T-helper 22 cell (primary cell): ENCODE results near the gene SLC12A7.
"Not testable (repeated sequence)": the region's sequence is repeated elsewhere in the genome, so short reads cannot be mapped to it uniquely, and the experiment has no call there.

Experiments
- DNase-seq: peaks from one replicate; pipeline ENCODE4 v3.0.0-alpha.2; 2020; ENCODE audit warnings: low read depth

The SLC12A7 gene

GRCh38 chr5:1095990-1096363 lies 15.9 kb downstream of the SLC12A7 start:
- no peak for DNase-seq

- DNase-seq: no peak
Observed at GRCh38 chr5:1095302-1095989, 16.4 kb downstream of the SLC12A7 start.

GRCh38 chr5:1094670-1095190 lies 17.1 kb downstream of the SLC12A7 start:
- DNase-seq: no peak

- no peak for DNase-seq
Observed at GRCh38 chr5:1093361-1093760, 18.5 kb downstream of the SLC12A7 start.

GRCh38 chr5:1092122-1092521 lies 19.7 kb downstream of the SLC12A7 start:
- no peak for DNase-seq

GRCh38 chr5:1091632-1092031 lies 20.2 kb downstream of the SLC12A7 start:
- DNase-seq: no peak

- no peak for DNase-seq
Observed at GRCh38 chr5:1090538-1090937, 21.3 kb downstream of the SLC12A7 start.

GRCh38 chr5:1089621-1090040 lies 22.2 kb downstream of the SLC12A7 start:
- DNase-seq: no peak

- no peak for DNase-seq
Observed at GRCh38 chr5:1089146-1089545, 22.7 kb downstream of the SLC12A7 start.

- no peak for DNase-seq
Observed at GRCh38 chr5:1088726-1089125, 23.1 kb downstream of the SLC12A7 start.

- no peak for DNase-seq
Observed at GRCh38 chr5:1088031-1088430, 23.8 kb downstream of the SLC12A7 start.

- DNase-seq: no peak
Observed at GRCh38 chr5:1087428-1087827, 24.4 kb downstream of the SLC12A7 start.

GRCh38 chr5:1086871-1087270 lies 25.0 kb downstream of the SLC12A7 start:
- no peak for DNase-seq

- no peak for DNase-seq
Observed at GRCh38 chr5:1086137-1086536, 25.7 kb downstream of the SLC12A7 start.

GRCh38 chr5:1085391-1085790 lies 26.5 kb downstream of the SLC12A7 start:
- no peak for DNase-seq

- no peak for DNase-seq
Observed at GRCh38 chr5:1083823-1084605, 27.8 kb downstream of the SLC12A7 start.

GRCh38 chr5:1083026-1083425 lies 28.8 kb downstream of the SLC12A7 start:
- not testable (repeated sequence) for DNase-seq

- DNase-seq: no peak
Observed at GRCh38 chr5:1081519-1081918, 30.3 kb downstream of the SLC12A7 start.

- DNase-seq: no peak
Observed at GRCh38 chr5:1080432-1080831, 31.4 kb downstream of the SLC12A7 start.

GRCh38 chr5:1079961-1080360 lies 31.9 kb downstream of the SLC12A7 start:
- no peak for DNase-seq

GRCh38 chr5:1079486-1079885 lies 32.4 kb downstream of the SLC12A7 start:
- no peak for DNase-seq

- no peak for DNase-seq
Observed at GRCh38 chr5:1078851-1079250, 33.0 kb downstream of the SLC12A7 start.

GRCh38 chr5:1078206-1078605 lies 33.7 kb downstream of the SLC12A7 start:
- DNase-seq: no peak
